Prostate gland (tissue), 2 donors: ENCODE data around the gene CYP4F3.

Experiments
- CTCF ChIP-seq, 4 experiments: fragments of 200-600 bp in 2 of 4; fragments of 450-650 bp in 2 of 4; sonication (generic) in 2 of 4; IDR thresholded peaks; 1 replicate in 3 of 4; 2 replicates in 1 of 4; pipeline ENCODE4 v1.5.1; 2016 to 2019; ENCODE audit warnings: antibody characterized with exemption in 4 of 4, mild to moderate bottlenecking in 2 of 4, moderate library complexity in 2 of 4
- POLR2AphosphoS5 ChIP-seq: sonication (generic); formaldehyde crosslinking; IDR thresholded peaks from one replicate; pipeline ENCODE4 v1.6.1; 2017; ENCODE audit warnings: antibody characterized with exemption

- TF ChIP-seq POLR2AphosphoS5 (no peak), CTCF (IDR thresholded peaks at IDR 0.05) (no peak)
Measured at GRCh38 chr19:15633082-15633835, 7.4 kb upstream of the CYP4F3 start.
